ENCODE measurements around the gene SLC26A8.

DNA sequence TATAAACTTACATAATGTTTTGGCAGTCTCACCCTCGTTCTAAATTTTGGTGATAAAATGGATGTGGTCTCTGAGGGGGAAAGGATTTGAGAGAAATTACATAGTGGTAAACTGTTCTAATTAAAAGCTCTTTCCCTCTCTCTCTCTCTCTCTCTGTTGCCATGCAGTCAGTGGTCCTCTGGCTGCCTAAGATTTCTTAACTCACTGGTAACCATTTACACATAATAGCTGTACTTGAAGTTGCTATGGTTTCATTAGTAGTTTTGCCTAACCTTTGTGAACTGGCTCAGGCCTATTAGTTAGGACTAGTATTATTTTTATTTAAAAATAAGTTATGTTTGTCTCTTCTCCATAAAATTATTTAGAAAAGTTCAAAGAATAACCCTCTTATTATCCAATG lies 45.1 kb upstream of the SLC26A8 start:
- no peak for TF ChIP-seq SUZ12 (IDR thresholded peaks at IDR 0.05; ENCODE audit: extremely low read depth, insufficient read depth, insufficient read length)
- no peak for TF ChIP-seq YY1 (IDR thresholded peaks at IDR 0.05; ENCODE audit: insufficient read depth, insufficient read length)

All from NT2/D1 (cell line).